Stimulated activated CD4-positive, alpha-beta T cell treated with anti-CD3 and anti-CD28 coated beads, TNF-alpha, amount 100 ng/mL, for 1 hour (primary cell): Measurements from ENCODE around the gene ZBTB20.
A peak's percentile ranks its signal among the peaks of the same experiment; 100 is the strongest.

Source experiments
- DNase-seq, 3 donors: peaks; one replicate each; pipeline ENCODE4 v3.0.0-alpha.2; 2020; ENCODE audit warnings: low read depth in 3 of 3, low spot score in 1 of 3

The ZBTB20 gene

DNA sequence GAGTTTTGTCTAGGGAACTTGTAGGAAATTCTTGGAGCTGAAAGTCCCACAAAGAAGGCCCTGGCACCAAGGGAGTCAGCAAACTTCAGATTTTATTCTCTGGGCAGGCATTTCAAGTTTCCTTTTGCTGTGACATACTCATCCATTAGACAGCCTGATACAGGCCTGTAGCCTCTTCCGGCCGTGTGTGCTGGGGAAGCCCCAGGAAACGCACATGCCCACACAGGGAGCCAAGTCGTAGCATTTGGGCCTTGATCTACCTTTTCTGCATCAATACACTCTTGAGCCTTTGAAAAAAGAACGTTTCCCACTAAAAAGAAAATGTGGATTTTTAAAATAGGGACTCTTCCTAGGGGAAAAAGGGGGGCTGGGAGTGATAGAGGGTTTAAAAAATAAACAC is 838.3 kb downstream of the ZBTB20 start:
- DNase-seq, result peak; percentile 25 to 38 (median 32)

DNA sequence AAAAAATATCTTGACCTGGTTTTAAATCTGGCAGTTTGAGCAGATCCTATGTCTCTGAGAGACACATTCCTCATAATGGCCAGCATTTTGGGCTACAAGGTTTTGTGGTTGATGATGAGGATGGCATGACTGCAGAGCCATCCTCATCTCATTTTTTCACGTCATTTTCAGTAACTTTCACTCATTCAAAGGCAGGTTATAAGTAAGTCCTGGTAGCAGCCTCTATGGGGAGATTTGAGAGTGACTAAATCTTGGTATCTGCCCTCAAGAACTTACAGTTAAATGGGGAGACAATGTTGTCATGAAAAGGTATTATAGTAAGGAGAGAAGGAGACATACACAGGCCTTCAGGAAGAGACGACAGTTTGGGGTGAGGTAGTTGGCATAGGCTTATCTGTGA is 838.7 kb downstream of the ZBTB20 start:
- DNase-seq, result no peak

DNA sequence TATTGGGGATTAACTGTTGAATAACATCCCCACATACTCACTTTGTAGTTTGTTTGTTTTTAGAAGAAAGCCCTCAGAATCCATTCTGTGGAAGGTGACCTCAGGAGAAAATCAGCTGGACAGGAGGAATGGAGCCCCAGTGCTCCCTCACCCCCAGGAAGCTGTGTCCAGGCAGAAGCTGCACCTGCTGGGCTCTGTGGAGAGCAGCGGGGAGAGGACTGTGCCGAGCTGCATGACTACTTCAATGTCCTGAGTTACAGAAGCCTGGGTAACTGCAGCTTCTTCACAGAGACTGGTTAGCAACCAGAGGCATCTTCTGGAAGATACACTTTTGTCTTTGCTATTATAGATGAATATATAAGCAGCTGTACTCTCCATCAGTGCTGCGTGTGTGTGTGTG is 839.3 kb downstream of the ZBTB20 start:
- no peak for DNase-seq

DNA sequence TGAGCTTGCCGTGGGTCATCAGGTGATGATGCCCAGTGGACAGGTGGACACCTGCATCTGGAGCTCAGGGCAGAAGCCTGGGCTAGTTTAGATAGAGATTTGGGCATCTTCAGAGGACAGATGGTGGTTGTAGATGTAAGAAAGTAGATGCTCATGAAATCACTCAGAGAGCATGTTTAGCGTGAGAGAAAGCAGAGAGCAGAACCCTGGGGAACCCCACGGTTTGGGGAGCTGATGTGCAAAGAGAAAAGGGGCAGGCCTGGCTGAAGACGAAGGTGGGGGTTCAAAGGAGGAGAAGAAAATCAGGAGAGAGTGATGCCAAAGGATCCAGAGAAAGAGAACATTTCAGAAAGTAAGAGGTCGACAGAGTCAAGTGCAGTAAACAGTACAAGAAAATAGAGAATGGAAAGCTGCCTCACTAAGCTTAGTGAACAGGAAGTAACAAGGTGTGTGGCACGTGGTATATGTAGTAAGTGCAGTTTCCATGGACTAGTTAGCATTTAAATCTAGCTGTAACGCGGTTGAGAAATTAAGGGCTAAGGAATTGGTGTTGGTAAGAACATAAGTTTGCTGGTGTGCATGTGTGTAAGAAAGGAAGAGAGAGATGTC is 839.8 kb downstream of the ZBTB20 start:
- DNase-seq, result no peak

DNA sequence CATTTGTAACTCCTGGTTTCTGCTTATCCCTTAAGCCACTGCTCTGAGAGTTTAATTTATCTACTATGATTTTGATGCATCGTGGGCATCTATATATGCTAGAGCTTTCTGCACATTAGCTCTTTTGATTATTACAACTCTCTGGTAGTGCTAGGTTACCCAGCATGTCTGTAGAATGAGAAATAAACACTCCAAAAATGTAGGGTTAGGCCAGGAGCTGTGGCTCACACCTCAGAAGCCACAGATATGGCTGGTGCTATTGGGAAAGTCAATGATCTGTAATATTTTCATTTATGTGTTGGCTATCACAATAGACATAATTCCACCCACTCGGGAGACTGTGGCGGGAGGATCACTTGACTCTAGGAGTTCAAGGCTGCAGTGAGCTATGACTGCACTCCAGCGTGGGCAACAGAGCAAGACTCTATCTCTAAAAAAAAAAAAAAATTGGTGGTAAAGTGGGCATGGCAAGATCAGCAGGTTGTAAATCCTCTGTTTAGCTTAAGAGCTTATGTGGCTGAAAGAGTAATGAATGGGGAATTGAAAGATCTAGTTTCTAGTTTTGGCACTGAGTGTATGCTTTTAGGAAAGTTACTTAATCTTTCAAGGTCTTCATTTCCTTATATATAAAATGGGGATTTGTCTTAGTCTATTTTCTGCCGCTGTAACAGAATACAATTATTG is 847.0 kb downstream of the ZBTB20 start:
- no peak for DNase-seq

DNA sequence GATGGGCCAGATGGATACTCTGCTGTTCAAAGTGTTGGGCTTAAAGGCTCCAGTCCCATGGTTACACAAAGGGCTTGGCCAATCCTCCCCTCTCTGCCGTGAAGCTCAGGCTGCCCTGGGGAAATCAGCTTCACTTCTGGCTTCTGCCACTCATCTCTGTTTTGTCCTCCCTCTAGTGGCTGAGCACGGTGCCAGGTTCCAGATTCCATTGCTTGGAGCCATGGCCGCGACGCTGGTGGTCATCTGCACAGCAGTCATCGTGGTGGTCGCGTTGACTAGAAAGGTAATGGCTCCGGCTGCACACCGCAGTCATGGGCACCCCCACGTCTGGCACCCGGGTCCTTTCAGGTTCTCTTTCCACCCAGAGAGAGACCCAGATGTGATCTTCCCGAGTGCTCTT is 847.7 kb downstream of the ZBTB20 start:
- no peak for DNase-seq

DNA sequence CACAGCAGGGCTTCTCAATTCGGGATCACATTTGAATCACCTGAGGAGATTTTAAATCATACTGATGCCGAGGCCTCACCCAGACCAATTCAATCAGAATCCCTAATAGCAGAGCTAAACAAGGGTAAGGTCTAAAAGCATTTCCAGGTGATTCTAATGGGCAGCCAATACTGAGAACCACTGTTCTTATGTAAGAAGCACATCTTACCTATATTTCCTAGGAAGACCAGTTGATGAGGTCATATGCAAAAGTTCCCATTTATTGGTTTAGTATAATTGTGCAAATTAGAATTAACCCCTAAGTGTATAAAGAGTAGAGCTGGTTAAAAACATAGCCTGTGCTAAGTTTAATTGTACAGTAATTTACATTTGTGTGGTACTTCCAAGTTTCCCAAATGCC is 851.1 kb downstream of the ZBTB20 start:
- no peak for DNase-seq

DNA sequence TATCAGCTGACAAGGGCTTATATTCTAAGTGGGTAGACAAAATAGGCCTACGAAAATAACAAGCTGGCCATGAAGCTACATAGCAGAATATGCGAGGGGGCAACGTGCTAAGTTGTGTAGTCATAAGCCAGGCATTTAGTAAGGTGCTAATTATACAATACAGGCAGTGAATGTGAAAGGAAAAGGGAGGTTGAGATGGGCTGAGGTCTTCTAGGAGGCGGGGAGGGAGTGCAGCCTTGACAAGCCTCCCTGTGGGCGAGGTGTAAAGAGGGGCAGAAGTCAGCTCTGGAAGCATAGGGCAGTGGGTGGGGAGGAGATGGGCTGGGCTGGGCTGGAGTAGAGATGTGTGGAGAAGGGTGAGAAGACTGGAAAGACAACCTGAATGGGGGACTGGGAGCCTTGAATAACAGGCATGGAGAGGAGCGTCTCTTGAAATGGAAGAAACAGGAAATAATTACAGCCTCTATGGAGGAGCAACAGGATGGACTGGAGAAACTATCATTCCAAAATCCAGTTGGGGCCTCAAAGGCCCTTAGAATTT is 852.1 kb downstream of the ZBTB20 start:
- DNase-seq, result no peak

DNA sequence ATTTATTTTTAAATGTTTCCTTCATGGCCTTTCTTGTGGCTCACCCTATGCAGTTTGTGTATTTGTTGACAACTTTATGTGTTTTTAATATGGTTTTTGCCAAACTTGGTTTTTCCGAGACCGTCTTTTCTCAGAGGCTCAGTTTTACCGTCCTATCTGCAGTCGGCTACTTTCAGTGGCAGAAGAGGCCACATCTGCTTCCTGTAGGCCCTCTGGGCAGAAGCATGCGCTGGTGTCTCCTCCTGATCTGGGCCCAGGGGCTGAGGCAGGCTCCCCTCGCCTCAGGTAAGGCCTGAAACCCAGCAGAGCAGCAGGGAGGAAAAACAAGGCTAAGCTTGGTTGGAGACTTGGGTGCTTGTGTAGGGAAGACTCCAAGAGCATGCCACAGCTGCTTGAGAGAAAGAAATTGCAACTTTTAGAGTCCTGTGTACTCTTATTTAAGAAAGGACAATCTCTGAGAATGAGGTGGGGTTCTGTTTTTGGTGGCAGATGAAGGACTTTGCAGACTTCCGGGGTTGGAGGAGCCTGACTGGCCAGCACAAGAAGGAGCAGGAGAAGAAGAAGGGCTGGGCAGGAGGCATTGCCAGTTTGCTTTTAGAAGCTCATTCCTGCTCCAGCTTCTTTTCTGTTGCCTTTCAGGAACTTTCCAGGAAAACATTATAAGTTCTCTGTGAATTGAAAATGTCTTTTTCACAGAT is 853.1 kb downstream of the ZBTB20 start, which contains the start of gene TIGIT:
TIGIT (plus strand) TSS at position 191 of the 698 bp plus-strand sequence; CDS start at position 225, 34 bp downstream.
- DNase-seq, result no peak

DNA sequence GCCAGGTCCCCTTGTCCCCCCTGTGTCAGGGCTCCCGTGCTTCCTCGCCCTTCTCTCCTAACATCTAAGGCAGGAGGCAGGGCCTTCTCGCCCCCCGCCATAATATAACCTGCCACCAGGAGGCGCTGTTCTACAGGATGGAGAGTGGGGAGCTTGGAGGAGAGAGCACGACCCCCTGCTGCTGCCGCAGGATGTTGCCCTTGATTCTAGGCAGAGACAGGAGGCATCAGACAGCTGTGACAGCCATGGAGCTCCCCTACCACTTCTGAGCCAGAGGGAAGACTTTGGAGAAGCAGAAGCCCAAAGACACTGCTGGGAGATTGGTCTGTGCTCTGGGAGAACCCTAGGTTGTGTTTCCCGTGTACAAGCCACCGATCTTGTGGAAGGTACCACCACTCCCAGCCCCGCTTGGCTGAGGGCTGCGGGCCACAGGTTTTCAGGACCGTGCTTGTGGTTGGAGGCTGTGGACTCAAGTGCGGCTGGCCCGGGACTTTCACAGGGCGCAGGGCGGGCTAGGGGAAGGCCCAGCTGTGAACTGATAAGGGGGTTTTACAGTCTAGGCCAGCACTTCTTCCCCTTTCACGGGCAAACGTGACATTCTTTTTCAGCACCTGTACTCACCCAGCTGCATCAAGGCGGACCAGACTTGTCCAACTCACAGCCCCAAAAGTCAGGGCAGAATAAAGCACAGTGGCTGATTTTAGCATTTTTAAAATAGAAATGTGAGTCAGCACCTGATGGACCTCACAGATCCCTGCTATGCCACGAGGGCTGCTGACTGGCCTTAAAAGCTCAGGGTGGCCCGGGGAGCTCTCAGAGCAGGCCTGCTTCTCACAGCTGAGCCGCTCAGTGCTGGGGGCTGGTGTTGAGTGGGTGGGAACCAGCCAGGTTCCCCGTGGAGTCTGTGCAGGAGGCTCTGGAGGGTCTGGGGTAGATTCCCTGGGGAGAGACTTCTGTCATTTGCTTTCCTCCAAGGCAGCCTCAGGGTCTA is 855.9 kb downstream of the ZBTB20 start:
- peak; percentile 70 to 91 (median 77) for DNase-seq

DNA sequence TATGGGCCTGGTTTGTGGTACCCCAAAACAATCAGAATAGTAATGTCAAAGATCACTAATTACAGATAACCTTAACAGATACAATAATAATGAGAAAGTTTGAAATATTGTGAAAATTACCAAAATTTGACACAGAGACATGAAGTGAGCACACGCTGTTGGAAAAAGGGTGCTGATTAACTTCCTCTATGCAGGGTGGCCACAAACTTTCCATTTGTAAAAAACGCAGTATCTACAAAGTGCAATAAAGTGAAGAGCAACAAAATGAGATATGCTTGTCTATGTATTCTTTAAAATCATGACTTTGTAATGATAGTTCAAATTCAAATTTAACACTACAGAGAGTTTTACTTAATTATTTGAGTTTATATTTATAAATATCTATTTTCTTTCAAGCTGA is 860.8 kb downstream of the ZBTB20 start:
- DNase-seq, result no peak

DNA sequence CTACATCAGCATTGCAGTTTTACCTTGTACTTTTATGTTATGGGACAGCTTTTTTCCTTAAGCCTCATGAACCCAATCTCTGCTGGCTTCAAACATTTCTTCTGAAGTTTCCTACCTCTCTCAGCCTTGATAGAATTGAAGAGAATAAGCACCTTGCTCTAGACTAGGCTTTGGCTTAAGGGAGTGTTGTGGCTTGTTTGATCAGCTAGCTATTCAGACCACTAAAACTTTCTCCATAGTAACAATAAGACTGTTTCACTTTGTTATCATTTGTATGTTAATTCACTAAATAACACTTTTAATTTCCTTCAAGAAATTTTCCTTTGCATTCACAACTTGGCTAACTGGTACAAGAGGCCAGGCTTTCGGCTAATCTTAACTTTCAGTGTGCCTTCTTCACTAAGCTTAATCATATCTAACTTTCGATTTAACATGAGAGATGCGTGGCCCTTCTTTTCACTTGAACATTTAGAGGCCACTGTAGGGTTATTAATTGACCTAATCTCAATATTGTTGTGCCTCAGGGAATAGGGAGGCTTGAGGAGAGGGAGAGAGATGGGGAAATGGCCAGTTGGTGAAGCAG is 861.3 kb downstream of the ZBTB20 start:
- DNase-seq, result no peak

DNA sequence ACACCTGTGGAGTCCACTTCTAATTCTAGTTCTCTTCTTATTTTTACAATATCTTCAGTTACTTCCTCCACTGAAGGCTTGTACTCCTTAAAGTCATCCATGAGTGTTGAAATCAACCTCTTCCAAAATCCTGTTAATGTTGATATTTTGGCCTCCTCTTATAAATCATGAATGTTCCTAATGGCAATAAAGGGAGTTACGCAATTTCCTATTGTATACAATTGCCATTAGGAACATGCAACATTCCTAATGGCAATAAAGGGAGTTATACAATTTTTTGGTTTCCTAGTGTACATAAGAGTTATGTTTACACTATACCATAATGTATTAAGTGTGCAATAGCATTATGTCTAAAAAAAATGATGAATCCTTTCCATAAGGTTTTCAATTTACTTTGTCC is 862.4 kb downstream of the ZBTB20 start:
- no peak for DNase-seq
